HG03469 (cell line): ENCODE measurements around the gene LCT.
"Not testable (repeated sequence)": the region's sequence is repeated elsewhere in the genome, so short reads cannot be mapped to it uniquely, and the experiment has no call there.

ENCODE experiments used
- ATAC-seq: cut with Tn5 transposase; IDR thresholded peaks from one replicate; pipeline ENCODE4 v1.9.1; 2021; ENCODE audit warnings: mild to moderate bottlenecking, moderate library complexity, moderate number of reproducible peaks; ENCODE audit not compliant: unreplicated experiment

The LCT gene

GRCh38 chr2:135836596-135837270, at the start of gene LCT:
LCT (minus strand) TSS chr2:135837184; CDS start chr2:135837169, 15 bp downstream.
- ATAC-seq = no peak

GRCh38 chr2:135885709-135886108, 48.7 kb upstream of the LCT start:
- no peak for ATAC-seq

DNA sequence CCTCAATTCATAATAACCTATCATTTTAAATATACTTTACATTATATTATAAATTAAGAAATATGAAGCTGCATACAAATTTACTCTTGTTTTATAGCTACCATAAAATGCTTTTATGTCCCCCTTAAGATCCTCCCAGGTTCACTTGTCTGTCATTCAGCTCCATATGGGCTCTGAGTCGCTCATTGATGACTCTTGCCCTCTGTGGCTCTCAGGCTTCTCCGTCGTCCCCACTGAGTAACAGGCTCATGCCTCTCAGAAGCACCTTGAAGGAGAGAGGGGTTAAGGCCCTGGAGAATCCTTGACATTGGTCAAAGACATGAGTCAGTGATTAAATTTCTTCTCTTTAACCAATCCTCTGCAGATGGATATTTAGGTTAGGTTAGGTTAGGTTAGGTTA, 45.4 kb upstream of the LCT start:
- no peak for ATAC-seq

DNA sequence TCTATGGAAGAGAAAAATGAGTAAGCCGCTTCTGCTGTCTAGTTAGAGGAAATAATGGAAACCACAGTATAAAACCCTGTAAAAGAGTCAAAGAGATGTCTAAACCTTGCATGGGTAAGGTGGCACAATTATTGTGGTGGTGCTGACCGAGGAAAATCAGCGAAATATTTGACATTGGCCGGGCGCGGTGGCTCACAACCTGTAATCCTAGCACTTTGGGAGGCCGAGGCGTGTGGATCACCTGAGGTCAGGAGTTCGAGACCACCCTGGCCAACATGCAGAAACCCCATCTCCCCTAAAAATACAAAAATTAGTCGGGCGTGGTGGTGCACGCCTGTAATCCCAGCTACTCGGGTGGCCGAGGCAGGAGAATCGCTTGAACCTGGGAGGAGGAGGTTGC, 39.8 kb upstream of the LCT start:
- ATAC-seq = not testable (repeated sequence)

DNA sequence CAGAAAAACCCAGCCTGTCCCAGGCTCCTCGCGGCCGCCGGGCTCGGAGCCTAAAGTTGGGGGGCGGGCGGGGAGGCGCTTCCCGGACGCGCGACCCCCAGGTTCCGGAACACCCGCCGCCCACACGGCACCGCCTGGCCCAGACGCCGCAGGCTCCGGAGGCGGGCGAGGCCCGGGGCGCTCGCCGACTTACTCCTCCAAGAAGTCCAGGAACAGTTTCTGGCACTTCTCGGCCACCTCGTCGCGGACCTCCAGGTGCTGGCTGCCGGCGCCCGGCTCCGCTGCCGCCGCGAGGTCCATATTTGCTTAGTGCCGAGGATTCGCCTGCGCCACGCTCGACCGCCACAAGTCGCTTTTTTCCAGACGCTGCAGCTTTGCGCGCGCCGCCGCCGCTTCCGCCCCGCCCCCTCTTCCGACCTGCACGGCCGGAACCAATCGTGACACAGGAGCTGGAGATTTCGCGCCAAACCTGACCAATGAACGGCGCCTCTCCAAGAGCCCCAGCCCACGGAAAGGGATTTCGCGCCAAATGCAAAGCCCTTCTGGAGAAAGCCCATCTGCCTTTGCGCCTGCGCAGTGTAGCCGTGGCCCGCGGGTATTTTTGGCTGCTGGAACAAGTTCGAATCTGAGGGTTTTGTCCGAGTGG, 39.2 kb upstream of the LCT start, which contains the start of gene MCM6:
MCM6 (minus strand) TSS at position 378 of the 646 bp plus-strand sequence; CDS start at position 300, 78 bp downstream.
- ATAC-seq = peak; percentile 76

GRCh38 chr2:135875491-135876065, 38.6 kb upstream of the LCT start:
- peak; percentile 57 for ATAC-seq

- ATAC-seq = no peak
Observed at GRCh38 chr2:135874777-135875365, 37.9 kb upstream of the LCT start.

DNA sequence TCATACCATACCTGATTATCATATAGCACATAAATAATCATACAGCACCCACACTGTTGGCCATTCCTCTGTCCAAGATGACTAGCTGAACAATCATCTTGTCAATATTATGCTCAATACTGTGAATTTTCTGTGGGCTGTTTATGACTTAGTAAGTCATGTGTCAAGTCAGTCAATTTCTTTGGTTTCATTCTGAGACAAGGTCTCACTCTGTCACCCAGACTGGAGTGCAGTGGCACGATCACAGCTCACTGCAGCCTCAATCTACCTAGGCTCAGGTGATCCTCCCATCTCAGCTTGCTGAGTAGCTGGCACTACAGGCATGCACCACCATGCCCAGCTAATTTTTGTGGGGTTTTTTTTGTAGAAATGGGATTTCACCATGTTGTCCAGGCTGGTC, 33.6 kb upstream of the LCT start:
- ATAC-seq = peak; percentile 57

DNA sequence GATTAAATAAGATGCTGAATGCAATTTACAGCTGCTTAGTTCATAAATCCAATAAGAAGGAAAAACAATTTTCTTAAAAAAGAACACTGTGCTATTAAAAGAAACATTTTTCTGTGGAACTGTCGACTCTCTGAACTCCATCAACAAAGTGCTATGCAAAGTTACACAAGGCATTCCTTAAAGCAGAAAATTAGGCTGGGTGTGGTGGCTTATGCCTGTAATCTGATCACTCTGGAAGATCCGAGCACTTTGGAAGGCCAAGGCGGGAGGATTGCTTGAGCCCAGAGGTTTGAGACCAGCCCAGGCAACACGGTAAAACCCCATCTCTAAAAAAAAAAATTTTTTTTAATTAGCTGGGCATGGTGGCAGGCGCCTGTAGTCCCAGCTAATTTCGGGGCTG, 26.2 kb upstream of the LCT start:
- ATAC-seq = no peak

GRCh38 chr2:135862718-135863117, 25.7 kb upstream of the LCT start:
- no peak for ATAC-seq

DNA sequence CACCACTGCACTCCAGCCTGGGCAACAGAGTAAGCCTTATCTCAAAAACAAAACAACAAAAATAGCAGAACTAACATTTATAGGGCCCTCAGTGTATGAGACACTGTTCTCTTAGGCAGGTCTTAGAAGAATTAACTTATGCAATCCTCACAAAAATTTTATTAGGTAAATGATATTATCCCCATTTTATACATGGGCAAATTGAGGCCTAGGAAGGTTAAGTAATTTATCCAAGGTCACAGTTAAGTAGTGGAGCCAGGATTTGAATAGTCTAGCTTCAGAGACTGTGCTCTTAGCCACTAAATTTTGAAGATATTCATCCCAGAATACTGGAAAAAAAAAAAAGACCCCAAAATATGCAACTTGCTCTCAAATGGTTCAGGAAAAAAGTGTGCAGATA, 16.4 kb upstream of the LCT start:
- no peak for ATAC-seq

- no peak for ATAC-seq
Observed at GRCh38 chr2:135851858-135852257, 14.9 kb upstream of the LCT start.

- ATAC-seq = no peak
Observed at GRCh38 chr2:135850892-135851668, 14.1 kb upstream of the LCT start.

- no peak for ATAC-seq
Observed at GRCh38 chr2:135849087-135849486, 12.1 kb upstream of the LCT start.

- ATAC-seq = no peak
Observed at GRCh38 chr2:135845997-135846396, 9.0 kb upstream of the LCT start.

DNA sequence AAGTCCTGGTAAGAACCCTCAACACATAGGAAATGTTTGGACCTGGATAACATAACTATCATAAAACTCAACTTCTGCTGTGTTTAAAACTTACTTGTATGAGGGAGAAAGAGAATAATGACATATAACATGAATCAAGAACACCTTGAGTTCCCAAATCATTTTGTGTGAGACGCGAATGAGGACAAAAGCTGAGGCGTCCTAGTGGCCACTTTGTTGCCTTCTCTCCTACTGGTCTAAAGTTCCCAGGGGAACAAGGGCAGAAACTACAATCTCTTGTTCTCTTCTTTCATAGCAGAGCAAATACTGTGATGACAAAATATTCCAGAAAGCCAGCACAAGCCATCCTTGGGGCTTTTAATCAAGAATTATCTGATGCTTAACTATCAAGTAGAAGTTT, 8.3 kb upstream of the LCT start:
- no peak for ATAC-seq

- no peak for ATAC-seq
Observed at GRCh38 chr2:135844301-135844895, 7.4 kb upstream of the LCT start.

- no peak for ATAC-seq
Observed at GRCh38 chr2:135843671-135844070, 6.7 kb upstream of the LCT start.

DNA sequence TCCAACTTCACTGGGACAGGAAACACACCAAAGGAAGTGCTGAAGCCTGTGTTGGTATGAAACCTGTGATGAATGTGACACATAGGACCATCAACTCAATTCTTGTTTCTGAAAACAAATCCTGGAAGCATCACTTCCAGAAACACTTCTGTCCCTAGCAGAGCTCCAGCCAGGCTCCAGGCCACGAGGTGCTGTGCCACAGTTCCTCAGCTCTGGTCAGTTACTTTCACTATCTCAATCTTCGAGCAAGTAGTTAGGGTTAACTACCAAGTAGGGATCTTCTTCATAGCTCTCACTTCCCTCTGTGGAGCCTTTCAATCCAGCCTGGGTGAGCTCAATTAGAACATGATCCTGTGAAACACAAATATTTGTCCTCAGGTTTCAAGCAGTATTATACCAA, 3.6 kb upstream of the LCT start:
- no peak for ATAC-seq

DNA sequence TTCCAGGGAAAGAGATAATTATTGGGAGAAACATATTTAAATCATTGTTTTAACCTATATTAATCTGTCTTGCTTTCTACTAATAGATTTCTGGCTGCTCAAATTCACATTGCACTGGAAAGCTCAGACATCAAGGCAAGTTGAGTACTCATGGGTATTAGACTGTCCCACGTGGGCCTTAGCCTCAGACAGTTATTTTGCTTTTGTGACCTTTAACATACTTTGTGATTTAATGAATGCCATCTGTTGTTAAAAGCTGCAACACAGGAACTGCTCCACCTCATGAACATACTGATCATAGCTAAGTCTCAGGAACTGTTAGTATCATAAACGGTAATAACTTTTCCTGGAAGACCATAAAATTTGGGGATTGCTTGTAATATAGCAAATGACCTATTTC, 2.7 kb upstream of the LCT start:
- ATAC-seq = no peak

- no peak for ATAC-seq
Observed at GRCh38 chr2:135838502-135838901, 1.5 kb upstream of the LCT start.
